Measurements from ENCODE around the gene FBXO28.

GRCh38 chr1:224127925-224128819, 14.3 kb downstream of the FBXO28 start:
- TF ChIP-seq EZH2 (IDR thresholded peaks at IDR 0.05; ENCODE audit: insufficient read depth, poor library complexity, severe bottlenecking) (no peak), EZH2phosphoT487 (IDR thresholded peaks at IDR 0.05; ENCODE audit: insufficient read depth, low read depth) (no peak)
